Measurements from ENCODE around the gene MFAP2. TPM values are rescaled to one million over a fixed set of nuclear protein-coding genes. Genes with fewer than 3 reads are reported as not detected.

Gene MFAP2
- total RNA-seq, 1 donor from 2014 or later, result not detected

DNA sequence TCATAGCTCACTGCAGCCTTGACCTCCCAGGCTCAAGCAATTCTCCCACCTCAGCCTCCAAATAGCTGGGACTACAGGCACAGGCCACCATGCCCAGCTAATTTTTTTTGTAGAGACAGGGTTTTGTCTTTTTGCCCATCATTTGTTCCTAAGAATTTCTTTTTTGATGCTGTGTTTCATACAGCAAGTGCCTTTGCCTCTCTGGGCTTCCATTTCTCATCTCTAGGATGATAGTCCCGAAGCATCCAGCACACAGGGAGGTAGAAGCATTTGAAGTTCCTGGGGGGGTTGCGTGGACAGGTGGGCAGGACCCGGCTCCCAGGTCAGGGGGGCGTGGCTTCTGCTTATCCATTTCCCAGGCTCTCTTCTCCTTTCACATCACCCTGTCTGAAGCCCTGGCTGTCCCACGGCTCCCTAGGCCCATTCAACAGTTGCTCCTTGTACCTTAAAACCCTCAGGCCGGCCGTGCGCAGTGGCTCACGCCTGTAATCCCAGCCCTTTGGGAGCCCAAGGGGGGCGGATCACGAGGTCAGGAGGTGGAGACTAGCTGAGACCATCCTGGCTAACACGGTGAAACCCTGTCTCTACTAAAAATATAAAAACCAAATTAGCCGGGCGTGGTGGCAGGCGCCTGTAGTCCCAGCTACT, 27.9 kb upstream of the MFAP2 start:
- intact Hi-C loops (cut with micrococcal nuclease), result no loop called here

DNA sequence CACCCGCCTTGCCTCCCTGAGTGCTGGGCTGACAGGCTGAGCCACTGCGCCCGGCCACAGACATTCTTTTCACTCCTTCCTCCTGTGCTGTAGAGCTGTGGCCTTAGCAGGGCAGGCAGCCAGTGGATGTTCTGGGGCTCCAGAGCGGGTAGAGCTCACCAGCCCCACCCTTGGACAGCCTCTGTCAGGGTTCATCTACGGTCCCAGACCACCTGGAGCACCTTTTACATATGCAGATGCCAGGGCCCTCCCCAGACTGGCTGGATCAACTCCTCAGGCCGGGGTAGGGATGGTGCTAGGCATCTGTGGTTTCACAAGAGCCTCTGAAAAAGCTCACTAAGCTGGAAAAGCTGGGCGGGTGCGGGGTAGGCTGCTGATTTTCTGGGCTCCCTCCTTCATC, 26.7 kb upstream of the MFAP2 start:
- intact Hi-C loops (cut with micrococcal nuclease), result no loop called here

GRCh38 chr1:17005365-17005740, 24.9 kb upstream of the MFAP2 start:
- intact Hi-C loops (cut with micrococcal nuclease), result no loop called here

DNA sequence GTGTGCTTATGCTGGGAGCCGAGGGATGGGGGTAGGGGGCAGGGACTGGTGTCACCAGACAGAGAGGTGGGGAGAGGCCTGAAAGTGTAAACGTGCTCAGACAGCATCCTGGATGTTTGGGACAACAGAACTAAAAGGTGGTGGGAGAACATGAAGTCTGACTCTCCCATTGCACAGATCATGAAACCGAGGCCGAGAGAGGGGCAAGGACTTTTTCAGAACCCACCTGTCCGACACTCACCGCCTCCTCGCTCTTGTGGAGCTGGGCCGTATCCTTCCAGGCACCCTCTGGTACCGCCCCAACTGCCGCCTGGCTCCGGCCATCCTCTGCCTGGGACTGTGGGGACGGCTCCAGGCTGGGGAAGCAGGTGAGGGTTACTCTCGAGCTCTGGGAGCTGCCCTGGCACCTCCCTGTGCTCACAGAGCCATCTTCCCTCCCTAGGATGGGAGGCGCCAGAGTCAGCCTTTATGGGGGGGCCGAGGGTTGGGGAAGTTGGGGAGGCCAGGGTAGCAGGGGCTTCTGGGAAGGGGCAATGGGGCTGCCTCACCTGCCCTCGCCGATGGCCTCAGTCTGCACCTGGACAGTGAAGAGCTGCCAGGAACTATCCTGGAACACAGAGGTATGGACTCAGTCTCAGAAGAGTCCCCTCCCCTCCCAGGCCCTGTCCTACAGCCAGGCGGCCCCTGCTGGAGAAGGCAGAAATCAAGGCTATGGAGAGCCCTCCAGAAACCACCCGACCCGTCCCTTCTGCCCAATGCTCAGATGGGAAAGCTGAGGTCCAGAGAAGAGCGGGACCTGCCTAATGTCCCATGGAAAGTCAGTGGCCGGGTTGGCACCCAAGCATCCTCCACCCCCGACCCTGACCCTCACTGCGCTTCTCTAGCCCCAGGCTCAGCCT, 24.3 kb upstream of the MFAP2 start:
- intact Hi-C loops (cut with micrococcal nuclease), result no loop called here

GRCh38 chr1:17002524-17002902, 22.1 kb upstream of the MFAP2 start:
- intact Hi-C loops (cut with micrococcal nuclease), result no loop called here

DNA sequence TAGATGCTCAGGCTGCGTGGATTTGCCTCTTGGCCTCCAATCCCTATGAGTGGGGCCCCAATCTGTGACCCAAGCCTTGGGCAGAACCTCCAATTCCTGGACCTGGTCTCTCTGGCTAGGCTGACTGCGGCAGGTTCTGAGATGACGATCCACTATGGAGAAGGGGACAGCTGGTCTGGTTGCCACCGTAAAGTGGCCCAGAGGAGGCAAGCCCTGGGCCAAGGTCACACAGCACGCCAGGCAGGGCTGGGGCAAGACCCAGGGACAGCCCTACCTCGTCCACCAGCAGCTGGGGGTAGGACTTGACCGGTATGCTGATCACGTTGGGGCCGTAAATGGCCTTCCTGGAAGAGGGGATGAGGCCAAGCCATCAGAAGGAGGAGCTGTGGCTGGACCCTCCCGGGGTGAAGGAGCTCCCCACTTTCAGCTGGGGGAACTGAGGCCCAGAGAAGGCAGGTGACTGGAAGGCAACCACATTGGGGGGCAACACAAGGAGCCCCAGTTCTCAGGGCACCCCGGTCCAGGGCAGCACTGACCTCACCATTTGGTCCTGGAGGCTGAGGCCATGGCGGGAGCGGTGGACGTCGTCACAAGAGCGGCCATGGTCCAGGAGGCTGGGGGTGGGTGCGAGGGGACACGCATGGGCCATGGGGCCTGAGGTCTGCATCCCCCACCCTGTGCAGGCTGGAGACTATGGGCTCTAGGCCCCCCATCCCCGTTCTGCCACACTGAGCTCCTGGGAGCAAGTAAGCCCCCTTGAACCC, 21.5 kb upstream of the MFAP2 start:
- intact Hi-C loops (cut with micrococcal nuclease), result no loop called here

GRCh38 chr1:16999863-17000262, 19.4 kb upstream of the MFAP2 start:
- intact Hi-C loops (cut with micrococcal nuclease), result no loop called here

GRCh38 chr1:16998589-16998988, 18.2 kb upstream of the MFAP2 start:
- intact Hi-C loops (cut with micrococcal nuclease), result no loop called here

DNA sequence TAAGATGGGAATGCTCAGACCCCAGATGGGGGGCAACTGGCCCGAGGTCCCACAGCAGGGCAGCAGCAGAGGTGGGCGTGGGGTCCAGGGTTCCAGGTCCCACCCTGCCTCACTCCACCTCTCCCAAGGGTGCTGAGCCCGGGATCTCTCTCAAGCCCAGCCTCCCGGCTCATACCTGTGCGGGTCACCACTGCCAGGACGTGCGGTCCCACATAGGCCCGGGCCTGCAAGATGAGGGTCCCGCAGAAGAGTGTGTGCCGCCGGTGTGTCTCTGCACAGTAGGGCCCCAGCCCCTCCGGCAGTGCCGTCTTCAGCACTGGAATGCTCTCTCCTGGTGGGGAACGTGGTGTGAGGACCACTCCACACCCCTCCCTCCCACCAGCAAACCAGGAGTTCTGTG, 16.4 kb upstream of the MFAP2 start:
- intact Hi-C loops (cut with micrococcal nuclease), result no loop called here

GRCh38 chr1:16993521-16994038, 13.2 kb upstream of the MFAP2 start:
- intact Hi-C loops (cut with micrococcal nuclease), result no loop called here

DNA sequence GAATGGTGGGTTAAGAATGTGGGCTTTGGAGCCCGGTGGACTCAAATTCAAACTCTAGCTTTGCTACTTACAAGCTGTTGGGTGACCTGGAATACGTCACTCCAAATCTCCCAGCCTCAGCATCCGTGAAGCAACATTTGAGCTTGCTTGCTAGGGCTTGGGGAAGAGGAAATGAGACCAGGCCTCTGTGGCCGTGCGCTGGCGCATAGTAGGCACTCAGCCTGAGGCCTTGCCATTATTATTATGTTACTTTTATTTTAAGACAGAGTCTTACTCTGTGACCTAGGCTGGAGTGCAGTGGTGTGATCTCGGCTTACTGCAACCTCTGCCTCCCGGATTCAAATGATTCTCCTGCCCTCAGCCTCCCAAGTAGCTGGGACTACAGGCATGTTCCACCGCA, 12.3 kb upstream of the MFAP2 start:
- intact Hi-C loops (cut with micrococcal nuclease), result no loop called here

DNA sequence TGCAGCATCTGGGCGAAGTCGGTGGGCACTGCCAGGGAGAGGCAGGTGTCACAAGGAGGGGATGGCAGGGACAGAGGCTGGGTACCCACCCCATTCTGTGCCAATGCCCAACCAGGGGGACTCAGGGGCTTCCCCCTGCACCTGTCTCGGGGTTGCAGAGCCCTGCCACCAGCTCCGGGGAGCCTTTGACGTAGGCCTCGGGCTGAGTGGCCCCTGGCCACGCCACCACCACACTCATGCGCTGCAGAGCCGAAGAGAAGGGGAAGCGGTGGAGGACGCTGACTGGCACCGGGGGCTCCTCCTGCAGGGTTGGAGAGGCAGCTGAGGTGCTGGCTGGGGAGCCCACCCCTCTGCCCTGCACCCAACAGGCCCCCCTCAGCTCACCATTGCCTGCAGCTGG, 11.7 kb upstream of the MFAP2 start:
- intact Hi-C loops (cut with micrococcal nuclease), result no loop called here

GRCh38 chr1:16991571-16991970, 11.2 kb upstream of the MFAP2 start:
- intact Hi-C loops (cut with micrococcal nuclease), result no loop called here

GRCh38 chr1:16989676-16990391, 9.4 kb upstream of the MFAP2 start:
- intact Hi-C loops (cut with micrococcal nuclease), result no loop called here

GRCh38 chr1:16988210-16988609, 7.8 kb upstream of the MFAP2 start:
- intact Hi-C loops (cut with micrococcal nuclease), result no loop called here

- intact Hi-C loops (cut with micrococcal nuclease), result no loop called here
Measured at GRCh38 chr1:16986962-16987361, 6.5 kb upstream of the MFAP2 start.

DNA sequence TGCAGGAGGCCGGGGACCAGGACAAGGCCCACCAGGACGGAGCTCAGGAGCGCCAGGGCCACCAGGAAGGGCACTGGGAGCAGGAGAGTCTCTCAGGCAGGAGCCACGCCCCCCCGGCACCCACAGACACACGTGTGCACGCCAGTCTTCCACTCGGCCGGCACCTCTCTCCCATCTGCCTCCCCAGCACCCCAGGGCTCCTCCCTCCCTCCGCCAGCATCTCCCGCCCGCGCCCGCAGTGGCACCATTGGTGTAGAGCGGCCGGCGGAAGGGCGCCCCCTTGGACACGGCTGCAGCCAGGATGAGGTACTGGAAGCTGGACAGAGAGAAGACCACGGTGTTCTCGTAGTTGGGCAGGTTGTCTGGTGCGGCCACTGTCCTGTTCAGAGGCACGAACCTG, 6.1 kb upstream of the MFAP2 start:
- intact Hi-C loops (cut with micrococcal nuclease), result no loop called here

- intact Hi-C loops (cut with micrococcal nuclease), result no loop called here
Measured at GRCh38 chr1:16986113-16986512, 5.7 kb upstream of the MFAP2 start.

- intact Hi-C loops (cut with micrococcal nuclease), result no loop called here
Measured at GRCh38 chr1:16984717-16985116, 4.3 kb upstream of the MFAP2 start.

GRCh38 chr1:16983649-16984048, 3.2 kb upstream of the MFAP2 start:
- intact Hi-C loops (cut with micrococcal nuclease), result no loop called here

DNA sequence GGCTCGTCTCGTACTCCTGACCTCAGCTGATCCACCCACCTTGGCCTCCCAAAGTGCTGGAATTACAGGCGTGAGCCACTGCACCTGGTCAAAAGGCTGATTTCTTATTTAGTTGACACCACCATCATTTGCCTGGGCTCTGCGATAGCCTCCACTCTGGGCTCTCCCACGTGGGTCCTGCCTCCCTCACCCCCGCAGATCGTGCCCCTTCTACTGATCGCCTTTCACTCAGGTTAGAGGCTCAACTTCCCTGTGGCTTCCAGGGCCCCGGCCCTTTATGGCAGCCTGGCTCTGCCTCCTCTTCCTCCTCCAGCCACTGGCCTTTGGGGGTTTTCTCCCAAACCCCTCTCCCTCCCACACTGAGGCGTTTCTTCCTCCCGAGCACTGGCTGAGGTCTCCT, 2.5 kb upstream of the MFAP2 start:
- intact Hi-C loops (cut with micrococcal nuclease), result no loop called here

Measured in T-helper 2 cell treated with Interferon-gamma antibody and Interleukin-4, amounts not matched to agents 100 ng/mL and 5 ng/mL, for 36 hours (primary cell).